Heart left ventricle (tissue), 13 donors: ENCODE data around the gene CENPP.

Source experiments
- CTCF ChIP-seq, 12 donors: fragments of 200-600 bp; sonication (generic) in 4 of 12; IDR thresholded peaks; one replicate each; pipeline versions ENCODE4 v1.5.0 to v1.8.0; 2018 to 2022; ENCODE audit warnings: antibody characterized with exemption in 12 of 12, mild to moderate bottlenecking in 5 of 12
- POLR2A ChIP-seq, 2 donors: fragments of 450-650 bp; IDR thresholded peaks; one replicate each; pipeline ENCODE4 v1.6.1; 2017; ENCODE audit warnings: antibody characterized with exemption in 2 of 2, mild to moderate bottlenecking in 2 of 2, moderate library complexity in 2 of 2
- donor health status: ischemic (EF 13 %, LVEDD 7.1; RV severe dilation, severe dysfunction).
- donor health status: DM: no; HTN: yes; CAD: no.
- donor health status: DM: no; HTN: no; CAD: no.
- donor health status: ischemic (EF 25% LVEDD 6.9; RV normal size, moderate dysfunction).
- donor health status: ischemic (EF 25% LVEDD 5.7; RV mildly dilated, moderate dysfunction).
- donor health status: ischemic (EF 35%, LVEDD 5.7; RV mildly dilated, moderate dysfunction).
- donor health status: nonischemic (EF 11% LVEDD 7.7; RV severe dilation, severe dysfunction).
- donor health status: DM: yes; HTN: yes; CAD: no.
- donor health status: PGD.
- donor health status: ischemic (EF 29% LVEDD 5.4; RV normal size, mild dysfunction).
- donor health status: nonischemic (EF 23%, LVEDD 6.1; RV moderate dilation, normal function).

- TF ChIP-seq CTCF (IDR thresholded peaks at IDR 0.05) (no peak), POLR2A (IDR thresholded peaks at IDR 0.05) (no peak)
These were observed 293 bp downstream of the CENPP start for GRCh38 chr9:92325991-92326500.
